Measurements from ENCODE around the gene EMP2.

- no peak for TF ChIP-seq CTCF (IDR thresholded peaks at IDR 0.05)
- no peak for TF ChIP-seq POLR2A (IDR thresholded peaks at IDR 0.05)
Observed at GRCh38 chr16:10511829-10512228, 68.6 kb downstream of the EMP2 start.
